HG02981 (cell line): ENCODE measurements around the gene SLC6A3.
"Not testable (repeated sequence)": the region's sequence is repeated elsewhere in the genome, so short reads cannot be mapped to it uniquely, and the experiment has no call there.

Experiments used
- ATAC-seq: cut with Tn5 transposase; IDR thresholded peaks from one replicate; pipeline ENCODE4 v1.9.1; 2021; ENCODE audit warnings: mild to moderate bottlenecking, moderate library complexity; ENCODE audit not compliant: unreplicated experiment

SLC6A3 gene

DNA sequence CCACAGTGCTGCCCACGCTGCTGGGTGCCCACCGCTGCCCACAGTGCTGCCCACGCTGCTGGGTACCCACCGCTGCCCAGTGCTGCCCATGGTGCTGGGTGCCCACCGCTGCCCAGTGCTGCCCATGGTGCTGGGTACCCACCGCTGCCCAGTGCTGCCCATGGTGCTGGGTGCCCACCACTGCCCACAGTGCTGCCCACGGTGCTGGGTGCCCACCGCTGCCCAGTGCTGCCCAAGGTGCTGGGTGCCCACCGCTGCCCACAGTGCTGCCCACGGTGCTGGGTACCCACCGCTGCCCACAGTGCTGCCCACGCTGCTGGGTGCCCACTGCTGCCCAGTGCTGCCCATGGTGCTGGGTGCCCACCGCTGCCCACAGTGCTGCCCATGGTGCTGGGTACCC is 22.7 kb downstream of the SLC6A3 start:
- not testable (repeated sequence) for ATAC-seq

DNA sequence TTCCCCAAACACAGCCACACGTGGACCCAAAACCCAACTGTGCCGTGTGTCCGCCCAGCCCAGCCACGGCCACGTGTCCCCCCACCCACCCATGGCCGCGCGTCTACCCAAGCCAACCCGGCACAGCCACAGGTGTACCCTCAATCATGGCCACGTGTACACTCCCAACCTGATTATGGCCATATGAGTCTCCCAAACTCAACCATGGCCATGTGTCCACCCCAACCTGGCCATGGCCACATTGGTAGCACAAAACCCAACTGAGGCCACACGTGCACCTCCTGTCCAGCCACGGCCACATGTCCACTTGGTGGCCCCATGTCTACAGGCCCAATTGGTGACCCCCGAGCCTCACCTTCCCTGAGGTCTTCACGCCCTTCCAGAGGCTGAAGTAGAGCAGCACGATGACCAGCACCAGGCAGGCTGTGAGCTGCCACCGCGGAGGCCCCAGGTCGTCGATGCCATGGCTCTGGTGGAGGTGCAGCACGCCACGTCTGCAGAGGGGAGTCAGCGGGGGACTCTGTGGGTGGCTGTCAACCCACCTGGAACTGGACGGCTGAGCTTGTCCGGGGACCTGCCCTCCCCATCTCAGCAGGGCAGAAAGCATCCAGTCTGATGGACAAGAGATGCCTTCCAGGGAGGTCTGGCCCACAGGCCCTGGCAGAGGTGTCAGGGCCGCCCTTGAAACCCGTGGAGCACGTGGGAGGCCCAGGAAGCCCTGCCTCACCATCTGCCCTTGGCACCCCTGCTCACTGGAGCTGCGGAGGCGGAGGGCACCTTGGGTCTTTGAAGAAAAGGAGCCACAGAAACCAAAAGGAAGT is 23.5 kb downstream of the SLC6A3 start:
- ATAC-seq: no peak

DNA sequence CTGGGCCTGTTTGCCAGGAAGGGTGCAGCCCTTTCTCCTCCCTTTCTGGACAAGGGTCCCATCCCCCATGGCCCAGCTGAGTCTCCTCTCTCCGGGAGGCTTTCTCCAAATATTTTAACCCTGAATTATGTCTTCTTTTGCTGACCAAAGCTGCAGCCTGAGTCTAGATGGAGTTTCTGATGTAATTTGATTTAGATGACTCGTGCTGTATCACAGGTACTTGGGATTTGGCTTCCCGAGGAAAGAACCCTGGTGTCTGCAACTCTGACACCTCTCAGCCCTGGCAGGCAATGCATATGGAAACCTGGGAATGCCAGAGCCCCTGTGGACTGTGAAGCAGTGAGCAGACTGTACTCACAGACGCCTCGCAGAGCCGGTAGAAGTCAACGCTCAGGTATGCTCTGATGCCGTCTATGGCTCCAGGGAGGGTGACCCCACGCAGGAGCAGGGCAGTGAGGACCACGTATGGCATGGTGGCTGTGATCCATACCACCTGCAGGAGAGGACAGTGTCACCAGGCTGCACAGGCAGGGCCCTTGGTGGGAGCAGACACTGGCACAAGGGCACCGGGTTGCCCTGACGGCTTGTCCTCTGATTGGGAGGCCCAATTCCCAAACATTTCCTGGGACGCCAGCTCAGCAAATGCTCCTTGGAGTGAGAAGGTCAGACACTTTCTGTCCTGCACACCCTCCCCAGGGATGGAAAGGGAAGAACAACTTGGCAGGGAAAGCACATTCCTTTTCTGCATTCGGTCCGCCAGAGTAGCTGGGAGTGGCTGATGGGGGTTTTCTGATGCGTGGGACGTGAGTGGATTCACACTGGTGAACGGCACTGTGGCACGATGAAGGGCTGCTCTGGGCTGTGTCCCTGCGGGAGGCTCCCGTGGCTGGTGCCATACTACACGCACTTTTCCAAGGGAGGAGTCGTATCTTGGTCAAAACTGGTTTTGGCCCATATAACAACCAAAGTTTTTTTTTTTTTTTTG is 24.7 kb downstream of the SLC6A3 start:
- no peak for ATAC-seq

DNA sequence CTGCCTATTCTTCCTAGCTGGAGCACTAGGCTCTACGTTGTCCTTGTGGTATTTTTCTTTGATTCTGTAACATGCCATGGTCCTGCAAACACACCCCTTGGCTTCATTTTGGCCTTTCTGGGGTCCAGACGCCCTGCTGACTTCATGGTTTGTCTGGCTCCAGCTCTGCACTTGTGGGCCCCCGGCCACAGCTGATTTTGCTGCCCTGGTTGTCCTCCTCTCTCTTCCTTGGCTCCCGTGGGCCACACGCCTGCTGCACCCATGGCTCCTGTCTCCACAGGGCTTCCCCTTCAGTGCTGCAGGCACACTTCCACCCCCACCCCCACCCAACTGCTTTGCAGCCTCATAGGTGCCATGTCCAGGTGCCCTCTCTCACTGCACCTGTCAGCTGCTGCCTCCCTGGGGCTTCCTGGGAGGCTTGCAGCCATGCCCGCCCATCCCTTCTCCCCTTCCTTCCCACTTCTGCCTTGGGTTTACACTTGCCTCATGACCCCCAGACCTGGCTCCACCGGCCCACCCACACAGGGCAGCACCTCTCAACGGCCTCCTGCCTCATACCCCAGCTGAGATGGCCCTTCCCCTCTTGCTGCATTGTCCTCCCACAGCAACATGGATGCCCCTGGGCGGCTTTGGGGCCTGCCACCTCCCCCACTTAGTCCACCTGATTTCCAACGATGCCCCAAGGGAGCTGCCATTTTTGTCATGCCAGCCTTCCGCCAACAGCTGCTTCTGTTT is 25.6 kb downstream of the SLC6A3 start:
- ATAC-seq: no peak

DNA sequence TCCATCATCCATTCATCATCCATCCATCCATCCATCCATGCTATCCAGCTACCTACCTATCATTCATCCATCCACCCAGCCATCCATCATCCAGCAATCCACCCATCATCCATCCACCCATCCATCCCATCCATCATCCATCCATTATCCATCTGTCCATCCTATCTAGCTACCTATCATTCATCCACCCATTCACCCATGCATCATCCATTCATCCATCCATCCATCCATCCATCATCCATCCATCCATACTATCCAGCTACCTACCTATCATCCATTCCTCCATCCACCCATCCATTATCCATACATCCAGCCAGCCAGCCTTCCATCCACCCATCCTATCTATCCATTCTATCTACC is 26.3 kb downstream of the SLC6A3 start:
- ATAC-seq: no peak

DNA sequence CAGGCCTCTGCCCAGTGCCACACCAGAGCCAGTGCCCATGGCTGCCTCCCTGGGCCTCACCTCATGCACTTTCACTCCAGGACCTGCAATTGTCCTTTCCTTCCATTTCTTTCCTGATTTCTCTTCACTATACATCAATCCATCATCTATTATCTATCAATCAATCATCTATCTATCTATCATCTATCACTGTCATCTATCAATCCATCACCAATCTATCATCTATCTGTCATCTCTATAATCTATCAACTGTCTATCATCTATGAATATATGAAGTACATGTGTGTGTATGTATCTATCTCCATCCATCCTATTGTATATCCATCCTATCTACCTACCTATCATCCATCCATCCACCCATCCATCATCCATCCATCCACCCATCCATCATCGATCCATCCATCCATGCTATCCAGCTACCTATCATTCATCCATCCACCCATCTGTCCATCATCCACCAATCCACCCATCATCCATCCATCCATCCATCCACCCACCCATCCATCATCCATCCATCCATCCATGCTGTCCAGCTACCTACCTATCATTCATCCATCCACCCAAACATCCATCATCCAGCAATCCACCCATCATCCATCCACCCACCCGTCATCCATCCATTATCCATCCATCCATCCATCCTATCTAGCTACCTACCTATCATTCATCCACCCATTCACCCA is 26.9 kb downstream of the SLC6A3 start:
- no peak for ATAC-seq

DNA sequence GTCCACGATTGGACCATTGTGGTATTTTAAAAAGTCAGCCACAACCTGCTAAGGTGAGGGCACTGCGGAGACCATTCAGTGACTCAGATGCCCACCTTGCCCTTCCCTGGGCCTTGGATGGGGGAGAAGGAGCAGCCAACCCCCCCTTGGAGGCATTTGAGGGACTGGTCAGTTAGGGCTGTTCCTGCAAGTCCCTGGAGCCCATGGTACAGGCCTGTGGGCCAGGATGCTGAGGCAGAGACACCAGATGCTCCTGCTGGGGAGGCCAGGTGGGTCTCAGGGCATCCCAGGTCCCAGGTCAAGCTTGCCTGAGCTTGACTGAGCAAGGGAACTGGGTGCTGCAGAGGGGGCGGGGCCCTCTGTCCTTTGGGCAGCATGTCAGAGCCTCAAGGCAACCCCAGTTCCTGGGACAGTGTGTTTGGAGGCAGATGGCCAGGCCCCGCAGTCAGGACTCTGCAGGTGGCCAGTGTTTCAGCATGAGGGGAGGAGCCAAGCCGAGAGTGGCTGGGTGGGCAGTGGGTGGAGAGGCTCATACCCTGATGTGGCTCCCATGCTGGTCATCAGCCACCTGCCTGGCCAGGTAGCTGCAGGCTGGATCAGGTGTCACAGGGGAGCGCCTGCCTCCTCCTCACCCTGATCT is 27.5 kb downstream of the SLC6A3 start:
- no peak for ATAC-seq

DNA sequence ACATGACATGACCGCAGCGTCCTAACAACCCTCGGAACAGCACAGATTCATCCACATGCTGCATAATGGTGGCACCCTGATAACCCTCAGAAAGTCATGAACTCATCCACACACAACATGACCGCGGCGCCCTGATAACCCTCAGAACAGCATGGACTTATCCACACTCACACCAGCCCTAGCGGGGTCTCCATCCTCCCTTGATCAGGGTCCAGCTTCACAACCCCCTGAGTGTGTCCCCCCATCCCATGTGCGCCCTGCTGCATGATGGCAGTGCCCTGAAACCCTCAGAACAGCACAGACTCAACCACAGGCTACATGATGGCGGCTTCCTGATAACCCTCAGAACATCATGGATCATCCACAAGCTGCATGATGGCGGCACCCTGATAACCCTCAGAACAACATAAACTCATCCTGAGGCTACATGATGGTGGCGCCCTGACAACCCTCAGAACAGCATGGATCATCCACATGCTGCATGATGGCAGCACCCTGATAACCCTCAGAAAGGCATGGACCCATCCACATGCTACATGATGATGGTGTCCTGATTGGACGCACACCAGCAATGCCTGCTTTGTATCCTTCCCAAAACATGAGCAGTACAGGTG is 28.3 kb downstream of the SLC6A3 start:
- no peak for ATAC-seq

DNA sequence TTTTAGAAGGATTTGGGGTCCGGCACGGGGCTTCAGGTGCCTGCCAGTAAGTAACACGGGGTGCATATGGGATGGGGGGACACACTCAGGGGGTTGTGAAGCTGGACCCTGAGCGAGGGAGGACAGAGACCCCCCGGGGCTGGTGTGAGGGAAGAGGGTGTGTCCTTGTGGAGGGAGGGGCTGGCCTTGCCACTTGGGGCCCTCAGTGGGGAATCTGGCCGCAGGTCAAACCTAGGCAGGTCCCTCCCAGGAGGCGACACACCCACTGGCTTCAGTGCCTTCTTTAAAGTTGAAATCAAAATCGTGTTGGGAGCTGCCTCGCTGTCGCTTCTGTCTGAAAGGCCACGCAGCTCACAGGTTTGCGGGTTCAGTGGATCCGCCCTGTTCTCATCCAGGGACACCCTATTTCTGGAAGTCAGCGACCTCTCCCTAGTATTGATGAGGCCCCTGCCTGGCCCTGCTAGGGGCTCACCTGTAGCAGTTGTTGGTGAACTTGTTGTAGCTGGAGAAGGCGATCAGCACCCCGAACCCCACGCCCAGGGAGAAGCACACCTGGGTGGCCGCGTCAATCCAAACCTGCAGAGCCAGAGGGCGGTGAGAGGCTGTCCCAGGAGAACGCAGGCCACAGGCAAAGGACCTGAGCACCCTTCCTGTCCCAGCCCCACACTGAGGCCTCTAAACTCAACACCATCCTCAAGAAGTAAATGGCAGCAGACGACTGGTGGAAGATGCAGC is 29.4 kb downstream of the SLC6A3 start:
- no peak for ATAC-seq

DNA sequence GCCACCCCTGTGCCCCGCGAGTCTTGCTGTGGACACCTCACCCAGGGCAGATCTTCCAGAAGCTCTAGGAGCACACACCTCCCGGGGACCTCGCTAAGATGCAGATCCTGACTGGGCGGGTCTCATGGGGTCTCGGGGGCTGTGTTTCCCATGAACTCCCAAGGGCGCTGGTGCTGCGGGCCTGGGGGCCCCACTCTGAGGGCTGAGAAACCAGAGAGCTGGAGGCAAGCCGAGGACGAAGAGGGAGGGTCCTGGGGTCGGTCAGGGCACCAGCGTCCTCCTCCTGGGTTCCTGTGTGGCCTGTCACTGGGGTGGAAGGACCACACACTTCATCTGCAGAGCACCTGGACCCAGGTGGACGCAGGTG is 30.2 kb downstream of the SLC6A3 start:
- ATAC-seq: no peak

DNA sequence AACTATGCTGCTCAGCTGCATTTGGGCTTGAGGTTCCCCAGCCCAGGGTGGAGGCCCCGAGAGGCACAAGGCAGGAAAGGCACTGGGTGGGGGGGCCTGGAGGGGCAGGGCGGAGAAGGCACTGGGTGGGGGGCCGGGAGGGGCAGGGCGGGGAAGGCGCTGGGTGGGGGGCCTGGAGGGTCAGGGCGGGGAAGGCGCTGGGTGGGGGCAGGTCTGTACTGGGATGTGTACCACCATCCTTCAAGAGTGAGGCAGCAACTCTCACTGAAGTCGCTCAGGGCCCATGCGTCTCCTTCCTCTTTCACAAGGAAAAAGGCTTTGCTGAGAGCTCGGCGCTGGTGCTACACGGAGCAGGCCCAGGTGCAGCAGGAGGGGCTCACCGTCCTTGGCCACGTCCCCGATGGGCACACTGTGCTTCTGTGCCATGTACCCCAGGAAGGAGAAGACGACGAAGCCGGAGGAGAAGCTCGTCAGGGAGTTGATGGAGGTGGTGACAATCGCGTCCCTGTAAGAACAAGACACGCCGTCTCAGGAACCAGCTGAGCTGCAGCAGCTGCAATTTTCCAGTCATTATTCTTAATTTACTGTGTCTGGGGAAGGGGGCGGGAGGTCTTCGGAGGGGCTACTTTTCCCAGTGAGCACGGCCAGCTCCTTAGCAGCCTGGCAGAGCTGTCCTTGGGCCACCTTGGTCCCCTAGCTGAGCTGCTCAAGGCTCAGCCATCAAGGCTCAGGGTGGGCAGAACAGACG is 30.8 kb downstream of the SLC6A3 start:
- no peak for ATAC-seq

DNA sequence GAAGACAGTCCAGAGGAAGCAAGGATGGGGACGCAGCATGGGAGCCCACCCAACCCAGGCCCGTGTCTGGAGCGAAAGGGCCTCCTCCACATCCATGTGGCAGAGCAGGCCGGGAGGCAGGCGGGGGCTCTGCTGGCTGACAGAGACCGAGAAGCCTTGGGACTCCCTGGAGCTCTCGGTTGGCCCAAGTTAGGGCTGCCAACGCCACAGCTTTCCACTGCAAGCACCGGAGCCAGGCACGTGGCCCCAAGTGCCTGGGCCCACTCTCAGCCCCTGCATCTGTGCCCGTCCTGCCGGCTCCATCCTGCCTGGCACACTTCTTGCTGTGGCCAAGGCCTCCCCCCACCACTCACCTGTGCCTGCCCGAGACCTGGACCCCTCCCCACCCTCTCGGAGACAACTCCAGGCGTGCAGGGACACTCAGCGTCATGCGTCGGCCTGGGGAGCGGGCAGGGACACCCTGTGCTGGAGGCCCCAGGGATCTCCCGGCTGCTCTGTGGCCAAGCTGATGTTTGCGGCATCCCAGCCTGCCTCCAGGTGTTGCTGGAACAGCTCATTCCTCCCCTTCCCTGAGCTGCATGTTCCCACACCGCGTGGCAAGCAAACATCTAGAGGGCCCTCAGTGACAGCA is 31.5 kb downstream of the SLC6A3 start:
- no peak for ATAC-seq

DNA sequence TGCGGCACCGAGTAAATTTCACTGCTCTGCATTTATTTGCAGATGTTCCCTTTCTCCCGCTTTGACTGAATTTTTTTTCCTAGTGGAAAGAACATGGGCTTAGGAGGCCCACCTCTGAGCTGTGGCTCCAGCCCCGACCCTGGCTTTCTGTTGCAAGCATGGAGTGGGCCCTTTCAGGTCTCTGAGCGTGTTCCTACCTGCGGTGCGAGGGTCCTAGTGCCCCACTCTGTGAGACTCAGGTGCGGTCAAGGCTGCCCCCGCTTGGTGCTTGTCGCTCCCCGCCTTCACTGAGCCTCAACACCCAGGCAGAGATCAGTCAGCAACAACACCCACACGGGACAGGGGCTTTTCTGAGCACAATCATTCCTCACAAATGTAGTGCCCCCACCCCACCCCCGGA is 32.0 kb downstream of the SLC6A3 start:
- no peak for ATAC-seq

DNA sequence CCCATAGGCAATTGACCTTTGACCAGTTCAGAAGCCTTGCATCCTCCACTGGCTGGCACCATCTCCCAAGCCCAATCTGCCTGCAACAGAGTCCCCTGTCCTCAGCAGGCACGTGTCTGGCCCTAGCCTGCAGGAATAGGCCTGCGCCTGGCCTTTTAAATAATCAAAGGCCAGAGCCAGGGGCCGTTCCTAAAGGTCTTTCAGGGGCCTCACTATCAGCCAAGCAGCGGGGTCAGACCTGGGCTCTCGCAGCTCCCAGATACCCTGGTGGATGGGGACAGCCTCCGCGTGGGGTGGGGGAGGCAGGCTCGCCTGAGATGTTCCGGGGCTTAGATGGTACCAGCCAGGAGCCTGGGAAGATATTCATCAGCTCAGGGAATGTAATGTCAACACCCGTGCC is 32.6 kb downstream of the SLC6A3 start:
- ATAC-seq: no peak

DNA sequence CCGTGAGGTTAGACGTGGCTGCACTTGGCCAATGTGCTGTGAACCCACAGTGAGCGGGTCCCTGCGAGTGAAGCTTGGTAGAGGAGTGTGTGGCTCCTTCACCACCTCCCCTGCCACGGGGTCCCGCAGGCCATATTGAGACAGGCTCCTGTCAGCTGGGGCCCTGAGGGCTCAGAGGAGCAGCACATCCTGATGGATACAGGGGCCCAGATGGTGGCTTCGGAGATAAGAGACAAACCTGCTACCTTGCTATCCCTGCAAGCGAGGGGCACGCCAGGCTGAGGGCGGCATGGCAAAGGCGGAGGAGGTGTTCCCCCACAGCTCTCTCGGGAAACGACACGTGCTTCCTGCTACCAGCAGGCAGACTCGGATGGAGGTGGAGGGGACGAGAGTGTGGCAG is 33.1 kb downstream of the SLC6A3 start:
- ATAC-seq: no peak

DNA sequence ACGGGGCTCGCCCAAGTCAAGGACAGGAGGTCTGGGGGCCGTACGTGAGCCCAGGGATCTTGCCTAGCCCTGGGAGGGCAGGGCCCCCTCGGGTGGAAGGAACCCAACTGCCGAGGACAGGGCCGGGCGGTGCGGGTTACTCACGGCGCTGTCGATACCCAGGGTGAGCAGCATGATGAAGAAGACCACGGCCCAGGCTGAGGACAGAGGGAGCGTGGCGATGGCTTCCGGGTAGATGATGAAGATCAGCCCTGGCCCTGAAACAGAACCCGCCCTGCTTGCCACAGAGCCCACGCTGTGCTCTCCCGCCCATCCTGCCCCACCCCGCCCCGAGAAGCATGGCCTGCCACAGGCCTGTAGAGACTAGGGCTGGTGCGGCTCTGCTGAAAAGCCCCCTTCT is 34.1 kb downstream of the SLC6A3 start:
- no peak for ATAC-seq

DNA sequence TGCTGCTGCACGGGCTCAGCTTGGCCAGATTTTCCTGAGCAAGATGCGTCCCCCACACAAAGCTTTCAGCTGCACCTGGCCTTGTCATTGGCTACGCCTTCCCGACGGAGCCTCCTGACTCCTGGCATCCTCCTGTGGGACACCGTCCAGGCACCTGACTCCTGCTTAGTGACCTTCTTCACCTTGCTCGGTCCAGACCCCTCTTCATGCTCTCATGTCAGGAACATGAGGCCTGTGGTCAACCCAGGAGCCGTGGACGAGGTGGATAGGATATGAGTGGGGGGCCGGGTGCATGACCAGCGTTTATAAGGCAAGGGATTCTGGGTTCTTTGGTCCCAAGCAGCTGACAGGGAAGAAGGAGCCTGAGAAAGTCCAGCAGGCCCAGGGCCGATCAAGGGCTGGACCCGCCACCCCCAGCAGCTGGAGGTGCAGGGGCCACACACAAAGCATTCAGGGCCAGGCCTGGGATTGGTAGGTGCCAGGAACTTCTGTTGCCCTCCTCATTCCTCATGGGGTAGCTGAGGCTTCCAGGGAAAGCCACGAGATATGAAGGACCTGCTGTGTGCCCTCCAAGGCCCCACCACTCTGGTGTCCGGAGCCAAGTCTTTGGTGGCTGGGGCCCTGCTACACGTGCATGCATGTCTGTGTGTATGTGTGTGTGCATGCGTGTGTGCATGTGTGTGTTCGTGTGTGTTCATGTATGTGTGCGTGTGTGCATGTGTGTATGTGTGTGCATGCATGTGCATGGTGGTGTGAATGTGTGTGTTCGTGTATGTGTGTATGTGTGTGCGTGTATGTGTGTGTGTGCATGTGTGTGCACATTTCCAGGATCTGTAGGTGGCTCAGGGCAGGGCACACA is 34.9 kb downstream of the SLC6A3 start:
- ATAC-seq: no peak
